Type B pancreatic cell (in vitro differentiated cells): ENCODE results near the gene MATK. TPM values are rescaled to one million over a fixed set of nuclear protein-coding genes. Genes with fewer than 3 reads are reported as not detected.

Experiments
- DNase-seq: peaks from one replicate; pipeline ENCODE4 v3.0.0; 2021; ENCODE audit warnings: mixed read lengths; ENCODE audit not compliant: unreplicated experiment; ENCODE audit errors: extremely low spot score
- H3K27ac Mint-ChIP-seq: 2 replicates; pipeline ENCODE4 v1.8.0; 2021; ENCODE audit warnings: mild to moderate bottlenecking, mixed read lengths
- H3K27me3 Mint-ChIP-seq: 2 replicates; pipeline ENCODE4 v1.8.0; 2021; ENCODE audit warnings: mixed read lengths
- H3K36me3 Mint-ChIP-seq: 2 replicates; pipeline ENCODE4 v1.8.0; 2021; ENCODE audit warnings: mixed read lengths
- H3K4me1 Mint-ChIP-seq: one replicate; pipeline ENCODE4 v1.8.0; 2021; ENCODE audit warnings: mixed read lengths; ENCODE audit not compliant: unreplicated experiment
- H3K4me3 Mint-ChIP-seq: 2 replicates; pipeline ENCODE4 v1.8.0; 2021; ENCODE audit warnings: mild to moderate bottlenecking, mixed read lengths
- H3K9me3 Mint-ChIP-seq: 2 replicates; pipeline ENCODE4 v1.8.0; 2021; ENCODE audit warnings: mixed read lengths
- CTCF ChIP-seq: fragments of 200-600 bp; sonication (generic); conservative IDR thresholded peaks from 2 replicates; pipeline ENCODE4 v1.5.0; 2021; ENCODE audit warnings: antibody characterized with exemption, mild to moderate bottlenecking
- total RNA-seq: library from RNA; stranded (reverse); gene quantifications from 2 replicates; pipeline ENCODE4 v1.2.1, GENCODE V29; 2021; ENCODE audit warnings: low replicate concordance

MATK gene
- total RNA-seq, 1 donor from 2014 or later: 1.6 TPM

- TF ChIP-seq CTCF: no peak
- H3K27me3 Mint-ChIP-seq: no peaks in the 10 kb centered on the region
- no peak overlapping the region for H3K4me3 Mint-ChIP-seq
- H3K4me1 Mint-ChIP-seq: no peaks in the 10 kb centered on the region
- H3K27ac Mint-ChIP-seq: no peak overlapping the region
- H3K36me3 Mint-ChIP-seq: peaks cover 5% of the 10 kb centered on the region
- no peak for DNase-seq
- no peaks in the 10 kb centered on the region for H3K9me3 Mint-ChIP-seq
These were observed 33.7 kb downstream of the MATK start for GRCh38 chr19:3752492-3752891.

DNA sequence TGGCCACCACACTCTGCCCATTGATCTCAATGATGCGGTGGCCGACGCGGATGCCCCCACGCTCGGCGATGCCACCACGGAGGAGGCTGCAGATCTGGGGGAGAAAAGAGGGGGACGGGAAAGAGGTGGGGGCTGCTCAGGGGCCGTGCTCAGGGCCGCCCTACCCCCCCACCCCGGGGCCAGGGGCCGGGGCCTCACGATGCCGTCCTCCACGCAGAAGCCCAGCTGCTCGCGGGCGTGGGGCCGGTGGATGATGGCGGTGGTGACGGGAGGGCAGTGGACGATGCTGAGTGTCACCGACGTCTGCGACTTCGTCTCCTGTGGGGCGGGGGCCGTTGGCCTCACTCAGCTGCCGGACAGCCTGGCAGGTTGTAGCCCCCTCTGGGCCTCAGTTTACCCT, 34.9 kb downstream of the MATK start:
- Mint-ChIP-seq H3K27me3 (no peaks in the 10 kb centered on the region), H3K9me3 (no peaks in the 10 kb centered on the region), H3K4me3 (no peak overlapping the region), H3K4me1 (no peaks in the 10 kb centered on the region), H3K27ac (no peak overlapping the region), H3K36me3 (peaks cover 5% of the 10 kb centered on the region)
- DNase-seq: no peak
- no peak for TF ChIP-seq CTCF

GRCh38 chr19:3750211-3750610, 36.0 kb downstream of the MATK start:
- no peak for DNase-seq
- TF ChIP-seq CTCF: no peak
- Mint-ChIP-seq H3K27me3 (no peaks in the 10 kb centered on the region), H3K4me1 (no peaks in the 10 kb centered on the region), H3K9me3 (no peaks in the 10 kb centered on the region), H3K4me3 (no peak overlapping the region), H3K27ac (no peak overlapping the region), H3K36me3 (peaks cover 4% of the 10 kb centered on the region)

DNA sequence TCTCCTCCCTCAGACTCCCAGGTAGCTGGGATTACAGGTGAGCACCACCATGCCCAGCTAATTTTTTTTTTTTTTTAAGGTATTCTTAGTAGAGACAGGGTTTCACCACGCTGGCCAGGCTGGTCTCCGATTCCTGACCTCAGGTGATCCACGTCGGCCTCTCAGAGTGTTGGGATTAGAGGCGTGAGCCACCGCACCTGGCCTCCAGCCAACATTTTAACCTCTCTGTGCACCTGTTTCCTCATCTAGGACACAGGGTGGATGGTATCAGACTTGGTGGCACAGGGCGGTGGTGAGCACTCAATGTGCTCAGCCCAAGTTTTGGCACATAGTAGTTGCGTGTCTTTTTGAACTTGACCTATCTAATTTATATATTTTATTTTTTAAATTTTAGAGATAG, 37.2 kb downstream of the MATK start:
- H3K27ac Mint-ChIP-seq: no peak overlapping the region
- no peak overlapping the region for H3K4me3 Mint-ChIP-seq
- no peaks in the 10 kb centered on the region for H3K27me3 Mint-ChIP-seq
- H3K36me3 Mint-ChIP-seq: no peaks in the 10 kb centered on the region
- no peak for DNase-seq
- H3K4me1 Mint-ChIP-seq: no peaks in the 10 kb centered on the region
- H3K9me3 Mint-ChIP-seq: no peaks in the 10 kb centered on the region
- TF ChIP-seq CTCF: no peak

DNA sequence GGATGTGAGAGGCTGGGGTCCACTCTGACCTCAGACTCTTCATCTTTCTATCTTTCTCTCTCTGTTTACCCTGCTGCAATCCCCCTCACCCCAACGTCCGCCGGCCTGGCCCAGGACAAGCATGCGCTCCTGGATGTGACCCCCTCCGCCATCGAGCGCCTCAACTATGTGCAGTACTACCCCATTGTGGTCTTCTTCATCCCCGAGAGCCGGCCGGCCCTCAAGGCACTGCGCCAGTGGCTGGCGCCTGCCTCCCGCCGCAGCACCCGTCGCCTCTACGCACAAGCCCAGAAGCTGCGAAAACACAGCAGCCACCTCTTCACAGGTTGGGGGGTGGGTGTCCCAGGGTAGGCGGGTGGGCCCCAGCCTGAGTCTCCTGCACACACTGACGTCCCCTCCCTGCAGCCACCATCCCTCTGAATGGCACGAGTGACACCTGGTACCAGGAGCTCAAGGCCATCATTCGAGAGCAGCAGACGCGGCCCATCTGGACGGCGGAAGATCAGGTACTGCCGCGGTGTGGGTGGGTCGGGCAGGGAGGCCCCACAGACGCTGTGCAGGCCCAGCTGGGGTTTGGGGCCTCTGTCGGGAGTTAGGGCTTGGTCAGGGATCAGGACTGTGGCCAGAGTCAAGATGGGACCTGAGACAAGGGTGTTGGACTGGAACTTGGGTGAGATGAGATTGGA, 39.7 kb downstream of the MATK start:
- Mint-ChIP-seq H3K36me3 (no peaks in the 10 kb centered on the region), H3K4me3 (no peak overlapping the region)
- no peak for TF ChIP-seq CTCF

More for the DNA sequence above, 39.7 kb downstream of the MATK start:
- DNase-seq: no peak
- Mint-ChIP-seq H3K27me3 (no peaks in the 10 kb centered on the region), H3K9me3 (no peaks in the 10 kb centered on the region), H3K27ac (no peak overlapping the region), H3K4me1 (no peaks in the 10 kb centered on the region)
